ENCODE results near the gene CRYZL1. TPM values are rescaled to one million over a fixed set of nuclear protein-coding genes. Genes with fewer than 3 reads are reported as not detected.
"Not testable (repeated sequence)": the region's sequence is repeated elsewhere in the genome, so short reads cannot be mapped to it uniquely, and the experiment has no call there.

CRYZL1 gene
- total RNA-seq, 1 experiment from 2014 or later, result 43.0 TPM

- H3K4me2 ChIP-seq (ENCODE audit: low read length), result peak overlapping the region; percentile 78
- no peaks in the 10 kb centered on the region for H3K36me3 ChIP-seq (ENCODE audit: control insufficient read depth in 1 of 2, insufficient read depth in 2 of 2, low read length in 2 of 2)
- H3K9me3 ChIP-seq (ENCODE audit: control insufficient read depth in 1 of 2, insufficient read depth in 1 of 2, low read depth in 1 of 2, low read length in 2 of 2), result no peaks in the 10 kb centered on the region
- intact Hi-C loops (cut with micrococcal nuclease), result loop anchor here (5.0 to 10.0 kb wide), 2 partner anchors 99 to 264 kb away; partner anchors contain the start of genes GART and SON
- H3K79me2 ChIP-seq (ENCODE audit: insufficient read depth, low read length), result peaks cover 76% of the 10 kb centered on the region
- ChIA-PET CTCF (no interaction called here), RAD21 (ENCODE audit: low non-redundant PET in 1 of 2, low total read pairs in 2 of 2, uncharacterized antibody in 2 of 2, unreplicated experiment in 2 of 2) (no interaction called here), POLR2A (no interaction called here)
- H3K4me3 ChIP-seq (replicated peaks in 1 of 2; ENCODE audit: low read depth in 1 of 2, low read length in 2 of 2), result peak overlapping the region; percentile 85 to 90
- no peaks in the 10 kb centered on the region for H3K27me3 ChIP-seq (ENCODE audit: insufficient read depth, low read length)
- H3K27ac ChIP-seq (ENCODE audit: low read depth, low read length), result peak overlapping the region; percentile 65
- DNase-seq (ENCODE audit: low read depth, low spot score) (peak; percentile 4), ATAC-seq (no peak)
- TSS peak; percentile 81 for BruUV-seq (replicated peaks)
- no peak overlapping the region for H2AFZ ChIP-seq (ENCODE audit: low read depth, low read length, poor library complexity, severe bottlenecking)
- H3K9me2 ChIP-seq (ENCODE audit: insufficient read depth), result no peaks in the 10 kb centered on the region
- H3K9ac ChIP-seq (ENCODE audit: low read length), result peak overlapping the region; percentile 78
- no peaks in the 10 kb centered on the region for H4K20me1 ChIP-seq (ENCODE audit: insufficient read depth)
- H3K4me1 ChIP-seq (ENCODE audit: control insufficient read depth in 1 of 2, insufficient read depth in 2 of 2, low read length in 2 of 2), result peaks cover 12 to 13% of the 10 kb centered on the region in 2 experiments; a peak in 3 of 4 replicates
- TF ChIP-seq CTCF (IDR thresholded peaks at IDR 0.05 in 2 of 3, conservative IDR thresholded peaks at IDR 0.05 in 1 of 3; ENCODE audit: borderline replicate concordance in 1 of 3, insufficient read depth in 1 of 3, low read depth in 2 of 3, low read length in 2 of 3), result no peak
- no peak for TF ChIP-seq RAD21 (IDR thresholded peaks at IDR 0.05; ENCODE audit: low read depth)
- TF ChIP-seq EZH2 (IDR thresholded peaks at IDR 0.05), result no peak
- TF ChIP-seq SRF (IDR thresholded peaks at IDR 0.05; ENCODE audit: low read depth), result no peak
- no peak for TF ChIP-seq EGR1 (IDR thresholded peaks at IDR 0.05; ENCODE audit: low read depth)
- no peak for TF ChIP-seq ZFX (IDR thresholded peaks at IDR 0.05)
These were observed 717 bp downstream of the CRYZL1 start for GRCh38 chr21:33640697-33641351.

- Histone ChIP-seq H2AFZ (ENCODE audit: low read depth, low read length, poor library complexity, severe bottlenecking) (no peak overlapping the region), H3K4me2 (ENCODE audit: low read length) (no peak overlapping the region), H3K36me3 (ENCODE audit: control insufficient read depth in 1 of 2, insufficient read depth in 2 of 2, low read length in 2 of 2) (peaks cover 2 to 4% of the 10 kb centered on the region in 2 experiments; a peak in 1 of 4 replicates), H3K4me3 (replicated peaks in 1 of 2; ENCODE audit: low read depth in 1 of 2, low read length in 2 of 2) (no peak overlapping the region), H3K4me1 (ENCODE audit: control insufficient read depth in 1 of 2, insufficient read depth in 2 of 2, low read length in 2 of 2) (no peaks in the 10 kb centered on the region), H3K27ac (ENCODE audit: low read depth, low read length) (no peak overlapping the region), H3K27me3 (ENCODE audit: insufficient read depth, low read length) (no peaks in the 10 kb centered on the region), H3K79me2 (ENCODE audit: insufficient read depth, low read length) (peaks cover 52% of the 10 kb centered on the region), H3K9ac (ENCODE audit: low read length) (no peak overlapping the region), H3K9me3 (ENCODE audit: control insufficient read depth in 1 of 2, insufficient read depth in 1 of 2, low read depth in 1 of 2, low read length in 2 of 2) (no peaks in the 10 kb centered on the region), H3K9me2 (ENCODE audit: insufficient read depth) (no peaks in the 10 kb centered on the region), H4K20me1 (ENCODE audit: insufficient read depth) (no peaks in the 10 kb centered on the region)
- intact Hi-C loops (cut with micrococcal nuclease), result no loop called here
- TF ChIP-seq SIN3A (IDR thresholded peaks at IDR 0.05; ENCODE audit: low read depth) (no peak), ELF1 (IDR thresholded peaks at IDR 0.05; ENCODE audit: borderline replicate concordance, low read depth) (no peak), SP1 (IDR thresholded peaks at IDR 0.05; ENCODE audit: low read depth) (no peak), JUND (IDR thresholded peaks at IDR 0.05) (no peak), CBX3 (IDR thresholded peaks at IDR 0.05; ENCODE audit: low read depth) (no peak)
- POLR2A ChIA-PET, result no interaction called here
- ATAC-seq (no peak), DNase-seq (ENCODE audit: low read depth, low spot score) (no peak)
- RAD21 ChIA-PET (ENCODE audit: low non-redundant PET in 1 of 2, low total read pairs in 2 of 2, uncharacterized antibody in 2 of 2, unreplicated experiment in 2 of 2), result no interaction called here
- no TSS peak for BruUV-seq (replicated peaks)
- CTCF ChIA-PET, result no interaction called here
These were observed 7.3 kb downstream of the CRYZL1 start for GRCh38 chr21:33634254-33634653.

- H3K27me3 ChIP-seq (ENCODE audit: insufficient read depth, low read length); H3K4me2 ChIP-seq (ENCODE audit: low read length); H3K9me3 ChIP-seq (ENCODE audit: control insufficient read depth in 1 of 2, insufficient read depth in 1 of 2, low read depth in 1 of 2, low read length in 2 of 2); H3K4me1 ChIP-seq (ENCODE audit: control insufficient read depth in 1 of 2, insufficient read depth in 2 of 2, low read length in 2 of 2); H3K4me3 ChIP-seq (replicated peaks in 1 of 2; ENCODE audit: low read depth in 1 of 2, low read length in 2 of 2); ATAC-seq; DNase-seq (ENCODE audit: low read depth, low spot score); H3K9me2 ChIP-seq (ENCODE audit: insufficient read depth); H3K27ac ChIP-seq (ENCODE audit: low read depth, low read length); H3K79me2 ChIP-seq (ENCODE audit: insufficient read depth, low read length); intact Hi-C loops (cut with micrococcal nuclease); H3K36me3 ChIP-seq (ENCODE audit: control insufficient read depth in 1 of 2, insufficient read depth in 2 of 2, low read length in 2 of 2); BruUV-seq (replicated peaks); H2AFZ ChIP-seq (ENCODE audit: low read depth, low read length, poor library complexity, severe bottlenecking); H3K9ac ChIP-seq (ENCODE audit: low read length); CTCF ChIA-PET; H4K20me1 ChIP-seq (ENCODE audit: insufficient read depth); POLR2A ChIA-PET: not testable (repeated sequence)
- RAD21 ChIA-PET (ENCODE audit: low non-redundant PET in 1 of 2, low total read pairs in 2 of 2, uncharacterized antibody in 2 of 2, unreplicated experiment in 2 of 2), result interaction anchor here in 1 of 2 experiments (0.6 kb wide), 1 partner anchor 22 kb away, joined by 3 read pairs; no protein-coding TSS in a partner anchor
These were observed 15.4 kb downstream of the CRYZL1 start for GRCh38 chr21:33626151-33626550.

Data from HCT116 (cell line).